HG02798 (cell line): Measurements from ENCODE around the gene CKAP5.
"Not testable (repeated sequence)": the region's sequence is repeated elsewhere in the genome, so short reads cannot be mapped to it uniquely, and the experiment has no call there.

Experiments
- ATAC-seq: cut with Tn5 transposase; IDR thresholded peaks from one replicate; pipeline ENCODE4 v1.9.1; 2021; ENCODE audit warnings: mild to moderate bottlenecking; ENCODE audit not compliant: unreplicated experiment, poor library complexity

The CKAP5 gene

DNA sequence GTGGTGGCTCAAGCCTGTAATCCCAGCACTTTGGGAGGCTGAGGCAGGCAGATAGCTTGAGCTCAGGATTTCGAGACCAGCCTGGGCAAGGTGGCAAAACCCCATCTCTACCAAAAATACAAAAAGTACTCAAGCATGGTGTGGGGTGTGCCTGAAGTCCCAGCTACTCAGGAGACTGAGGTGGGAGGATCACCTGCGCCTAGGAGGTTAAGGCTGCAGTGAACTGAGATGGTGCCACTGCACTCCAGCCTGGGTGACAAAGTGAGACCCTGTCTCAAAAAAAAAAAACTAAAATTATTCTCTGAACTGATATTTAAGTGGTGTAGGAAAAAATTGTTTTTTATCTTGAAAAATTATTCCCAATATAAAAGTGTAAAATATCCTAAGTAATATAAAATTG, 46.4 kb downstream of the CKAP5 start:
- ATAC-seq = not testable (repeated sequence)

DNA sequence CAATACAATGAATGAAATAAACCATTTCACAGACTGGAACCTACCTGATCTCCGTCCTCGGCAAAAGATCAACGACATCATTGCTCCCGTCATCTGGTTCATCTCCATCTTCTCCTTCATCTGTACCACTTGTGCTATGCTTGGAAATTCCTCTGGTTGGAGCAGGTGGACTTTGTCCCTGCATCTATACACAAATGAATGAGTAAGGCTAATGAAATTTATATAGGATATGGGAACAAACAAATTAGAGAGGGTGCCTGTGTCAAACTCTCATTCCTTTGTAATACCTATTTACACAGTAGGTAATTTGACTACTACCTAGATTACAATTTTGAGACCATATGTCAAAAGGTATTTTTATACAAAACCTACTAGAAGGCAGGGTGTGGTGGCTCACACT, 67.7 kb downstream of the CKAP5 start:
- ATAC-seq = no peak

DNA sequence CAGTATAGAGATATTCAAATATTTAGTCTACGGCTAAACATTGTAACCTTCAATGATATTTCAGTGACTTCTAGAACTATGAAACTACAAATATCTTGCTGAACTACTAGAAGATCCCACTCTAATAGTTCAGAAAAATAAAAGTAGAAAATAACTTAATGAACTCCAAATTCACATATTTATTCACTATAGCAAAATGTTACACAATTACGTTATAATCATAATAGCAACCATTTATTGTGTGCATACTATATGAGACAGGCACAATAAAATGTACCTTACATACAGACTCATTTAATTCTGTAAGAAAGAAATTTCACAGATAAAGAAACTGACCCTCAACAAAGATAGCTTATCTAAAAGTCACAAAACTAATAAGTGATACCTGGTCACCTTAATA, 69.2 kb downstream of the CKAP5 start:
- ATAC-seq = no peak

DNA sequence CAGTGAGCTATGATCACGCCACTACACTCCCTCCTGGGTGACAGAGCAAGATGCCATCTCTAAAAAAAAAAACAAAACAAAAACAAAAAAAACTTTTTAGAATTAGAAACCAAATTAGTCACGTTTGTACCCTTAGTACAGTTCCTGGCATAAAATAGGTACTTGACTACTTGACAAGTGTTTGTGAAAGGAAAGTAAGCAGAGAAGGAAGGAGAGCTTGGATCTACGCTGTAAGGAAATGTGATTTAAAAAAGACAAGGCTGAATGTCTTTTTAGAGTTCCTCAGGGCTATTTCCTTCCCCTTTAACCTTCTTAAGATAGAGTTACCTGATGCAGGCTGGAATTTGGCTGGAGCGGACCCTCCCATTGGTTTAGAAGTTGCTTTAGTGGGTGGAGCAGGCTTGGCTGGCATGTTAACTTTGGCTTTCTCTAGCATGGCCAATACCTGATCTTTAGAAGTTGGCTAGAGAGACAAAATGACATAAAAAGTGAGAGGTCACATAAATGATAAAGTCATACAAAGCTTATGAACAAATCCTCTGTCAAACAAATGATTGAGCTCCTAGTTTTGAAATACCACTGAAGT, 76.4 kb downstream of the CKAP5 start:
- no peak for ATAC-seq

DNA sequence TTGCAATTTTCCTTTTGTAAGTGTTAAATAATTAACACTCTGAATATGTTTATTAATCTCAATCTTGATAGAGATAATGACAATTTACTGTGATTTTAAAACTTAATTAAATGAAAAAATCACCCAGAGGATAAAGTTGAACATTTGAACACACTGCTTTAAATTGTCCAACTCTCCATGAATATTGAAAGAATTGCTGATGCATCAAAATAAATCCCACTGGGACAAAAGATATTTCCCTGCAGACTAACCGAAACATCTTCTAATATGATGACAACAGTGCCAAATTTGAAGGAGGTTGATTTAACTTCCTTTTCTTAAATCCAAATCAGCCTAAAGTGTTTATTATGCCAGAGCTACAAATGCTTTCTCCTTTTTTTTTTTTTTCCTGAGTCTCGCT, 79.4 kb downstream of the CKAP5 start:
- no peak for ATAC-seq

DNA sequence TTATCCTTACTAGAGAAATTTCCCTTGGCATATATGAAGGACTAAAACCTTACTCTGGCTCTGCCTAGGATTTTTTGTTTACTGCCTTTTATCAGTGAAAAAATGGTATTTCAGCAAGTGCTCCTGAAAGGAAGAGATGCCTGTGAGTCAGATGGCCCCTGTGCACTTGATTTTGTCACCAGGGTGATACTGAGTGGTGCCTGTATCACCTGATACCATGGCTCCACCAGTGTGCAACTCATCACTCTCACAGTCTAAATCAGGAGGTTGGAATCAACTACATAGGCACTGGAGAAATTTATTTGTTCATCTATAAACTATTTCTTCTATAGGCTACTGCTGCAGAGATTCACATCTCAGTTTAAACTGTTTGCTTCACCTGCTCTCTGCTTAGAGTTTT, 83.8 kb downstream of the CKAP5 start:
- no peak for ATAC-seq

DNA sequence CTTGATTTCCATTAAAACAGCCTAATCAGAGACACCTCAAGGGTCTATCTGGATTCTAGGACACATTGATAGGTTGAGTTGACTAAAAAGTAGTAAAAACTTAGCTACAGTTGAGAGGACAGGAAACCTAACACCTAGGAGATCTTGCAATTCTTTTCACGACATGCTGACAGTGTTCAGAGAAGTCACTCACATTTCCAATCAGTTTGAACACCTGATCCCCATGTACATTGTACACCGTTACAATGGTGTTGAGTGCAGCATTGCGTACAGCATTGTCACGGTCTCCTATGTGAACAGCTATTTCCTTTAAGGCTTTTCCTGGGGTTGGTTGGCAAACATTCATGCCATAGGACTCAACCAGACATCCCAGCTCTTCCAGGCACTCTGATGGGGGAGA, 84.3 kb downstream of the CKAP5 start:
- no peak for ATAC-seq

DNA sequence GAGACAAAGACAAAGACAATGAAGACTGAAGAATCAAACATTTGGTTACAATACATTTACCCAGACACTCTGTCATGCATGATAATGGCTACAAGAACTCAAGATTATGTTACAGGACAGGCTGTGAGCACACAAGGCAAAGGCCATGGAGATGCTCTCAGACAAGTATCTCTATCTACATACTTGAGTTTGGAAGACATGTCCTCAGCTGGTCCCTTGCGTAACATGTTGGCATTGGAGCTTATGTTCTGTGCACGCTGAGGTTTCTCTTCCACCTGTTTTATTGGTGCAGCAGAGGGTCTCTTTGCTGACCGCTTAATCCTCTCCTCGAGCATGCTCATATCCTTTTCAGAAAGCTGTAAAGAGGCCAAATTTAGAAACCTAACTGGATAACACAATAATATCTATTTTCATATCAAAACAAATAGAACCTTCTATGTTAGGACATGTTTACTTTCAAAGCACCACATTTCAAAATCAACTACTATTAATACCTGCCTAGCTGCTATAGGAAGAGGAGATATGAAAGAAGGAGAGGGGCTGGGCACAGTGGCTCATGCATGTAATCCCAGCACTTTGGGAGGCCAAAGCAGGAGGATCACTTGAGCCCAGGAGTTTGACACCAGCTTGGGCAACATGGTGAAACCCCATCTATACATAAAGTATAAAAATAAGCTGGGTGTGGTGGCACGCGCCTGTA, 85.5 kb downstream of the CKAP5 start:
- ATAC-seq = no peak

DNA sequence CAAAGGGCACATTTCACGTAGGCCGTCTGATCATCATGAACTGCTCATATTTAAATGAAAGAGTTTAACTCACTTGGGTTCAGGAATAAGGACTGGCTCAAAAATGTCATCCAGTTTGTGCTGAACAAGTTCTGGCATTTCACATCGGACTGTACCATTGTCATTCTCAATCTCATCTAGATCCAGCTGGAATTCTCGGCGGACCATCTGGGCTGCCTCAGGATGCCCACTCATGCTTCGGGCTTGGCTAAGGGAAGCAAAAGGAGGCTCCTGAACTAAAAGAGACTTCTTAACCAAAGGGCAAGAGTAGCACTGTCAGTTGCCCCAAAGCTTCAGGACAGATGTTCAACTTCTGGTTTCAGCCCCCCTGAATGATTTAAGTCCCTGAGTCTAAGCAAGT, 86.9 kb downstream of the CKAP5 start:
- no peak for ATAC-seq

DNA sequence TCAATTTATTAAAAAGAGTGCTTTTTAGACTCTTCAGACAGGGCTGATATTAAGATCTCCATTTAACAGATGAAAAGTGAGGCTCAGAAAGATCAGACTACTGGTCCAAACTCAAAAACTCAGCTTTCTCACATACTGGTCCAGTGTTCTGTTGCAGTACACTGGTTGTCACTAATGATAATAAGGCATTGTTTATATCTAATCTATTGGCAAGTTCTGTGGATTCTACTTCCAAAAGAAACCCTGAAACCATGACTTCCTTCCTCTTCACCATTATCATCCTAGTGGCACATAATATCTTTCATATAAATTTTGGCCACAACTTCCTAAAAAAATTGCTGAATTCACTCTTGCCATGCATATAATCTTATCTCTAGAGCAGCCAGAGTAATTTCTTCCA, 90.1 kb downstream of the CKAP5 start:
- ATAC-seq = no peak

DNA sequence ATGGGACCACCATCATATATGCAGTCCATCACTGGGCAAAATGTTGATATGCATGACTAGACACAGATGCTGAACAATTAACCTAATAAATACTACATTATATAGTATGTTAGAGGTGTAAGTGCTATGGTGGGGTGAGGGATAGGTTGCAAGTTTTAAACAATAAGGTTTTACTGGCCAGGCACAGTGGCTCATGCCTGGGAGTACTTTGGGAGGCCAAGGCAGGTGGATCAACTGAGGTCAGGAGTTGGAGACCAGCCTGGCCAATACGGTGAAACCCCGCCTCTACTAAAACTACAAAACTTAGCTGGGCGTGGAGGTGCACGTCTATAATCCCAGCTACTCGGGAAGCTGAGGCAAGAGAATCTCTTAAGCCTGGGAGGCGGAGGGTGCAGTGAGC, 98.9 kb downstream of the CKAP5 start:
- no peak for ATAC-seq

DNA sequence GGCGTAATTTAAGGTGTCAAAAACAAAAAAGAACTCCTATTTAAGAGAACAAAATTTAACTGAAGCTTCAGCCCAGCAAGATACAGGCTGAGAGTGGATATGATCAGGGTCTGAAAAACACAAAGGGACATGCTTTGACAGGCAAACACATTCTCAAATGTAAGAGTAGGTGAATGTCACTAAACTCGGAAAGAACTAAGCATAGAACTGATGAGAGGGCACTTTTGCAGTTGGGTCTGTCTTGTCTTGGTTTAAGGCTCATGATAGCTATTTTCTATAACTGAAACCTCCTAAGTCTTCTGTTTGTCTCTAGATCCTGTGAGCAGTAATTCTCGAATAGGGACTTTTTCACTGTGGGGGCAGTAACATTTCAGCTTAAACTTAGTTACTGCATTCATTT, 100.1 kb downstream of the CKAP5 start:
- ATAC-seq = no peak

DNA sequence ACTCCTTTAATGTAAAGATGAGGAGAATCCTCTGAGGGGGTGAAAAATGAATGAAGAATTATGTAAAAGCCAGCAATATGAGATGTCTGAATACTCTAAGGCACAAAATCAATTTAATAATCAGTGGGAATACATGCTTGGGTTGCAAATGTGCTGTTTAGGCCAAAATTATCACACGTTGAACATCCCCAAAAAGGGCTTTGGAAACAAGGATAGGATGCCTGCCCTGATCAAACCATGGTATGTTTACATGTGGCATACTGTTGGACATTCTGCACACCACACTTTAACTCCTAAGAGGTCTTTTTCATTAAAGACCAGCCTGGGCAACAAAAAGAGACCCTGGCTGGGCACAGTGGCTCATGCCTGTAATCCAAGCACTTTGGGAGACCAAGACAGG, 100.8 kb downstream of the CKAP5 start:
- no peak for ATAC-seq

DNA sequence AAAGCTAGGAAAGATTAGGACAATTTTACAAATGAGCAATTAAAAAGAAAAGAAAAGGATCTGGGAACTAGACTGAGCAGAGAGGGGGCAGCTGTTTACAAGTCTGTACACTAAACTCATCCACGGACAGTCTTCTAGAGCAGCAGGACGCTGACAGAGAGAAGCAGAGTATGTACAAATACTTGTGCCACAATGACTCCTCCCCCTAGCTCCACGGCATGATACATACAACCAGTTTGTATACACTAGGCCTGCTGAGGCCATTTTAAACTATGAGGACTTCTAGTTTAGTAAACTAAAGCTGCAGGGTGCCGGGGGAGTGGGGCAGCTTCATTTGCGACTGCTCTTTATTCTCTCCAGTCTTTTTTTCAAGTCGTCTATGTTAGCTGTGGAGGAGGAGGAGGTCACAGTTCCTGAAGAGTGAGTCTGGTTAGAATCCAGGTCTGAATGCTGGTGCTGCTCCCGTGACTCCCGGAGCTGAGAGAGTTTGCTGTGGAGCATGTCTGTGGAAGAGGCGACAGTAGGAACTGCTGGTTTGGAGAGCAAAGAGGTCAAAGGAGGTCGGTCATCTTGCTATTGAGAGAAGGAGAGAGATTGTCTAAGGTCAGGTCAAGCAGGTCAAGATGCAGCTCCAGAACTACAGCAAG, 102.3 kb downstream of the CKAP5 start:
- no peak for ATAC-seq

DNA sequence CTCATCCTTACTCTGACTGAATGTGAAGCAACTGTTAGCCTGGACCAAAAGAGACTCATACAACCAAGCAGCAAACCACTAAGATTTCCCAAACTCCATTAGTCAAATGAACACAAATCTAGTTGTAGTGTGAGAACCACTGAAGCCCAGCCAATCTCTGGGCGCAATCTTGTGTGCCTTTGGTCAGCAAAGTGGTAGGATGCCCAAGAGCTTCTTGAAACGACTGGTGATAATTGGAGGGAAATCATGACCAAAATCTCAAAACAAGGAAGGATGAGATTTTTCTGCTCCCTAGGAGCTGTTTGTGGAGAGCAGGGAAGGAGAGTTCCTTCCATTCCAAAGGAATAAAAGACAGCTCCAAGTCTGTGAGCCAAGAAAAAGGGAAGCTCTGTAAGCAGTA, 103.0 kb downstream of the CKAP5 start:
- ATAC-seq = no peak

DNA sequence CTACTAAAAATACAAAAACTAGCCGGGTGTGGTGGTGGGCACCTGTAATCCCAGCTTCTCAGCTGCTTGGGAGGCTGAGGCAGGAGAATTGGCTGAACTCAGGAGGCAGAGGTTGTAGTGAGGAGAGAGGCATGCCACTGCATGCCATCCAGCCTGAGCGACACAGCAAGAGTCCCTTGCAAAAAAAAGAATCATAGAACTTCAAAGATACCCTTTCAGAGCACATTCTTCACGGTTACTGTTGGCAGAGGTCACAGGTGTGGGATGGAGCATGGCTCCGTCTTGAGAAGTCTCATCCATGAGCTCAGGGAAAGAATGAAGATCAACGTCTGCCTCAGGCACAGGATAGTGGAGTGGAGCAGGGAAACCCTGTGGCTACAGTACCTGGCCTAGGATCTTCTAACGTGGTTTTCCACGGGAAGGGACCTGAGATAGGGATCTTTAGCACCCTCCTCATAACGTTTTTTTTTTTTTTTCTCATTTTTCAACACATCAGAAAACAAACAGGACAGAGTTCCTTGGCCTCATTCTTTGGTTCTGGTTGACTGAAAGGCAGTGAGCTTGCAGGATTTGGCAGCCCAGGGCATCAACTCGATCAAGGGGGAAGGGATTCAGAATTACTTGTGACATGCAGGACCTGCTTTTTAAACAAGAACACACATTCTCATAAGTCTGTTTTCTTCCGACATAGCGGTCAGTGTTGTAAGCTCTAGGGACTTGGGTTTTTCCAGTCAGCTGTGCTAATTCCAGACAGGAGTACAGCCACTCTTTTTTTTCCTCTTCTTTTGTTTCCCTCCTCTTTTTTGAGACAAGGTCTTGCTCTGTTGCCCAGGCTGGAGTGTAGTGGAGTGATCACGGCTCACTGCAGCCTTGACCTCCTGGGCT, 104.2 kb downstream of the CKAP5 start:
- ATAC-seq = no peak

DNA sequence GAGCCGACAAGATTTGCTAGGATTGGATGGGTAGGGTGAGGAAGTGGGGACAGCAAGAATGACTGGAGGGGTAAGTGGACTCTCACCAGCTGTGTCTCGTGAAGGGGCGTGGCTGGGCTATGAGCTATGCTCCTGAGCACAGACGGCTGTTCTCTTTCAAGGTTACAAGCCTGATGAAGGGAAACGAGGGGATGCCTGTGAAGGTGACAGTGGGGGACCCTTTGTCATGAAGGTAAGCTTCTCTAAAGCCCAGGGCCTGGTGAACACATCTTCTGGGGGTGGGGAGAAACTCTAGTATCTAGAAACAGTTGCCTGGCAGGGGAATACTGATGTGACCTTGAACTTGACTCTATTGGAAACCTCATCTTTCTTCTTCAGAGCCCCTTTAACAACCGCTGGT, 107.2 kb downstream of the CKAP5 start:
- no peak for ATAC-seq

DNA sequence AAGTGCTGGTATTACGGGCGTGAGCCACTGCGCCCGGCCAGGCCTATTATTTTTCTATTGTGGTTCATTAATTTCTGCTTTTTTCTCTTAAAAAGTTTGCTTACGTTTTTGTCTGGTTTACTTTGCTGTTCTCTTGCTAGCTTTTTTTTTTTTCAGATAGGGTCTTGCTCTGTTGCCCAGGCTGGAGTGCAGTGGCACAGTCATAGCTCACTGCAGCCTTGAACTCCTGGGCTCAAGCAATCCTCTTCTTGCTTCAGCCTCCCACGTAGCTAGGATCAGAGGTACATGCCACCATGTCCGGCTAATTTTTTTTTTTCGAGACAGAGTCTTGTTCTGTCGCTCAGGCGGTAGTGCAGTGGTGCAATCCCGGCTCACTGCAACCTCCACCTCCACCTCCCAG, 108.4 kb downstream of the CKAP5 start:
- no peak for ATAC-seq

DNA sequence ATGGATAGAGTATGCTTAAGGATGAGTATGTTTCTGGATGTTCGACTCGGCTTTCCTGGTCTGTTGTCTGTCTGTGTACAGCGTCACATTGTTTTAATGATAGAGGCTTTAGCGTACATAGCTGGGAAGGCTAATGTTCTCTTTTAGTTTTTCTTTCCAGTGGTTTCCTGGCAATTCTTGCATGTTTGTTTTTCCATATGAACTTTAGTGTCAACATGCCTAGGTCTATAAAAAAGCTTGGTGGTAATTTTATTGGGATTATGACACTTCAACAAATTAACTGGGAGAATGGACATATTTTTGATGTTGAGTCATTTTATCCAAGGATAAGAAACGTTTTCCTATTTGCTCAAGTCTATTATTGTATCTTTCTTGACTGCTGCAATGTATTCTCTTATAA, 109.5 kb downstream of the CKAP5 start:
- no peak for ATAC-seq

DNA sequence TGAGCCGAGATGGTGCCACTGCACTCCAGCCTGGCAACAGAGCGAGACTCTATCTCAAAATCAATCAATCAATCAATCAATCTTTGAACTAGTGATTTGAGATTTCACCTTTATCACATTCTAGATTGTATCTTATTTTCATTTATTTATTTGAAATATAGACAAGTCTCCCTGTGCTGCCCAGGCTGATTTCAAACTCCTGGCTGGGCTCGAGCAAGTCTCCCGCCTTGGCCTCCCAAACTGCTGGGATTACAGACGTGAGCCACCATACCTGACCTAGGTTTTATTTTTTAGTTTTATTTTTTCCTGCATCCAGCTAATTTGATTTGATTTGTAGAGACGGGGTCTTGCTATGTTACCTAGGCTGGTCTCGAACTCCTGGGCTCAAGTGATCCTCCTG, 109.9 kb downstream of the CKAP5 start:
- ATAC-seq = no peak

DNA sequence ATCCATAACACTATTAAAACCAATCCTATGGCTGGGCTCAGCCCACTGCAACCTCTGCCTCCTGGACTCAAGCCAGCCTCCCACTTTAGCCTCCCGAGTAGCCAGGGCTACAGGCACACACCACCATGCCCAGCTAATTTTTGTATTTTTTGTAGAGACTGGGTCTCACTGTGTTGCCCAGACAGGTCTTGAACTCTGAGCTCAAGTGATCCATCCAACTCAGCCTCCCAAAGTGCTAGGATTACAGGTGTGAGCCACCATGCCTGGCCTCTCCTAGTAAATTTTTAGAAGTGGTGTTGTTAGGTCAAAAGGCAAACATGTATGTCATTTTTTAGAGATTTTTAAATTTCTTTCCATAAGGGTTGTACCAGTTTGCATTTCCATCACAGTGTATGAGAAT, 112.8 kb downstream of the CKAP5 start:
- no peak for ATAC-seq
